Suppressor macrophage (primary cell): Measurements from ENCODE around the gene WHRN.

Experiments
- DNase-seq, 4 experiments: peaks; one replicate each; pipeline ENCODE4 v3.0.0-alpha.2; 2020 to 2022

Gene WHRN

GRCh38 chr9:114376586-114377445 is 128.5 kb downstream of the WHRN start:
- no peak for DNase-seq

GRCh38 chr9:114375386-114376175 is 129.7 kb downstream of the WHRN start:
- no peak for DNase-seq

- peak in 1 of 4 experiments; percentile 38 for DNase-seq
Observed at GRCh38 chr9:114374936-114375335, 130.3 kb downstream of the WHRN start.

- no peak for DNase-seq
Observed at GRCh38 chr9:114373960-114374730, 131.1 kb downstream of the WHRN start.

GRCh38 chr9:114372921-114373448 is 132.3 kb downstream of the WHRN start:
- DNase-seq: peak; percentile 85 to 95 (median 94)

GRCh38 chr9:114371973-114372917 is 133.0 kb downstream of the WHRN start:
- peak; percentile 84 to 91 (median 90) for DNase-seq

- DNase-seq: no peak
Observed at GRCh38 chr9:114371343-114371944, 133.8 kb downstream of the WHRN start.

- DNase-seq: no peak
Observed at GRCh38 chr9:114370968-114371320, 134.3 kb downstream of the WHRN start.

GRCh38 chr9:114370251-114370967 is 134.9 kb downstream of the WHRN start:
- DNase-seq: no peak

- DNase-seq: no peak
Observed at GRCh38 chr9:114369216-114370130, 135.8 kb downstream of the WHRN start.

GRCh38 chr9:114367772-114368569 is 137.3 kb downstream of the WHRN start:
- DNase-seq: no peak

- no peak for DNase-seq
Observed at GRCh38 chr9:114367366-114367765, 137.9 kb downstream of the WHRN start.

GRCh38 chr9:114366334-114367128 is 138.7 kb downstream of the WHRN start:
- DNase-seq: peak; percentile 67 to 81 (median 78)

GRCh38 chr9:114365194-114365593 is 140.1 kb downstream of the WHRN start:
- no peak for DNase-seq

- peak; percentile 37 to 86 (median 66) for DNase-seq
Observed at GRCh38 chr9:114364134-114365041, 140.9 kb downstream of the WHRN start.

GRCh38 chr9:114363424-114363823 is 141.8 kb downstream of the WHRN start:
- no peak for DNase-seq
